NK-92 treated with Interleukin-12 subunit alpha and Interleukin-12 subunit beta, amount 100 ng/mL, for 24 hours (cell line): ENCODE measurements around the gene PPIL1.

Source experiments
- DNase-seq: peaks from one replicate; lab custom pipeline; 2025; lab: John Stamatoyannopoulos, UW

The PPIL1 gene

GRCh38 chr6:36855750-36856149 is 18.9 kb downstream of the PPIL1 start:
- DNase-seq = no peak

GRCh38 chr6:36853325-36853724 is 21.3 kb downstream of the PPIL1 start:
- no peak for DNase-seq

GRCh38 chr6:36852481-36853147 is 22.0 kb downstream of the PPIL1 start:
- DNase-seq = no peak

GRCh38 chr6:36851626-36852025 is 23.0 kb downstream of the PPIL1 start:
- no peak for DNase-seq

GRCh38 chr6:36851149-36851614 is 23.4 kb downstream of the PPIL1 start:
- DNase-seq = no peak

- DNase-seq = no peak
Measured at GRCh38 chr6:36850021-36850420, 24.6 kb downstream of the PPIL1 start.

GRCh38 chr6:36848658-36849441 is 25.8 kb downstream of the PPIL1 start:
- no peak for DNase-seq

- no peak for DNase-seq
Measured at GRCh38 chr6:36847991-36848390, 26.6 kb downstream of the PPIL1 start.

GRCh38 chr6:36847152-36847551 is 27.5 kb downstream of the PPIL1 start:
- no peak for DNase-seq

GRCh38 chr6:36845233-36845632 is 29.4 kb downstream of the PPIL1 start:
- no peak for DNase-seq

- no peak for DNase-seq
Measured at GRCh38 chr6:36844232-36845170, 30.1 kb downstream of the PPIL1 start.

GRCh38 chr6:36843170-36843569 is 31.4 kb downstream of the PPIL1 start:
- no peak for DNase-seq

GRCh38 chr6:36841756-36842155 is 32.8 kb downstream of the PPIL1 start:
- no peak for DNase-seq

- no peak for DNase-seq
Measured at GRCh38 chr6:36840432-36841403, 33.9 kb downstream of the PPIL1 start.

- DNase-seq = no peak
Measured at GRCh38 chr6:36839749-36840431, 34.7 kb downstream of the PPIL1 start.

- no peak for DNase-seq
Measured at GRCh38 chr6:36838896-36839748, 35.5 kb downstream of the PPIL1 start, which contains the start of gene CPNE5. CPNE5 (minus strand) TSS chr6:36839444; CDS start chr6:36839377, 67 bp downstream.

GRCh38 chr6:36837686-36838085 is 36.9 kb downstream of the PPIL1 start:
- DNase-seq = no peak

- DNase-seq = no peak
Measured at GRCh38 chr6:36837022-36837339, 37.6 kb downstream of the PPIL1 start.
